HepG2 (cell line): Measurements from ENCODE around the gene ARL5A.
A peak's percentile ranks its signal among the peaks of the same experiment; 100 is the strongest.

Experiments used
- CTCF ChIP-seq: sonication (generic); formaldehyde crosslinking; IDR thresholded peaks from 2 replicates; pipeline ENCODE4 v1.5.0; 2020; ENCODE audit warnings: mild to moderate bottlenecking, missing genetic modification reagents, moderate library complexity
- NBN ChIP-seq: fragments of 450-650 bp; conservative IDR thresholded peaks from 2 replicates; pipeline ENCODE4 v1.6.1; 2017
- POLR2A ChIP-seq, 2 experiments: IDR thresholded peaks; 2 replicates each; pipeline ENCODE4 v1.6.1; 2011; ENCODE audit warnings: low read depth in 2 of 2, low read length in 2 of 2, mild to moderate bottlenecking in 1 of 2, moderate library complexity in 1 of 2; ENCODE audit not compliant: insufficient read depth in 1 of 2
- SOX5 ChIP-seq: IDR thresholded peaks from 2 replicates; pipeline ENCODE4 v1.6.1; 2016; ENCODE audit warnings: borderline replicate concordance

GRCh38 chr2:151828143-151828889, at the start of gene ARL5A:
- TF ChIP-seq NBN (no peak), CTCF (CRISPR knock-in tag) (no peak; the same call in none of the 2 replicates), POLR2A (IDR thresholded peaks at IDR 0.05; ENCODE audit: insufficient read depth in 1 of 2, low read depth in 2 of 2, low read length in 2 of 2) (peak; percentile 99), SOX5 (CRISPR knock-in tag) (peak; percentile 64)
